NCI-H2227 (cell line): ENCODE measurements around the gene DDX24.
A peak's percentile ranks its signal among the peaks of the same experiment; 100 is the strongest.

ENCODE experiments used
- DNase-seq: peaks from one replicate; lab custom pipeline; 2025; ENCODE audit not compliant: unreplicated experiment; lab: John Stamatoyannopoulos, UW

Gene DDX24

GRCh38 chr14:94080621-94081385 lies at the start of gene DDX24, which contains the start of gene IFI27L1:
DDX24 (minus strand) TSS chr14:94081202; CDS start chr14:94079742, 1,460 bp downstream.
IFI27L1 (plus strand) TSS chr14:94081310; CDS start chr14:94096938, 15,628 bp downstream.
- peak; percentile 95 for DNase-seq

GRCh38 chr14:94129758-94130414 lies 48.9 kb upstream of the DDX24 start:
- peak; percentile 70 for DNase-seq

DNA sequence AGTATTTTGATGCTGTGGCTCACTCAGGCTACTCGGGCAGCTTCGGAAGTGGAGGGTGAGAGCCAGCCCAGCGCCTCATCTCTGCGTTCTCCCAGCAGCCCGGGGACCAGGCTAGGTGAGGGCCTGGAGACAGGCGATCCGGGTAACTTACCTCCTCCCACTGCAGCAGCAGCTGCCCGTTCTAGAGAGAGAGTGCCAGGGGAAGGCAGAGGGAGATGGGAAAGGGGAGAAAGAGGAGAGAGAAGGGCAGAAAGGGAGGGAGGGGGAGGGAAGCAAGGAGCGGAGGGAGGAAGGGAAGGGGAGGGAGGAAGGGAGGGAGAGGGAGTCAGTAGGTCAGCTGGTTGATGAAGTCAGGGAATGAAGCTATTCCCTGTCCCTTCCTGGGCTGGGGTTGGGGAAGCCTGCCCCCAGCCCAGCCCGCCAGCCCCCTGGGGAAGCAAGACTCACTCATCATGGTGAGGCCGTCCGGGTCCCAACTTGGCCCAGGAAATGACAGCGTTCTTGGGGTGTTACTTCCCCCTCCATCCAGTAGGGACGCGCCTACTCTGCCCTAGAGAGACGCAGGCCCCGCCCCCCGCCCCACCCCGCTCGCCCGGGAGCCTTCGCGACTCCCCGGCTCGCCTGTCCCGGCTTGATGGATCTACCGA lies 48.2 kb upstream of the DDX24 start, which contains the start of gene IFI27L2:
TSS of gene IFI27L2 (minus strand) at position 494 of the 647 bp plus-strand sequence. CDS start at position 454, 40 bp downstream.
- peak; percentile 87 for DNase-seq

- no peak for DNase-seq
These were observed 47.3 kb upstream of the DDX24 start for GRCh38 chr14:94128216-94128839.

DNA sequence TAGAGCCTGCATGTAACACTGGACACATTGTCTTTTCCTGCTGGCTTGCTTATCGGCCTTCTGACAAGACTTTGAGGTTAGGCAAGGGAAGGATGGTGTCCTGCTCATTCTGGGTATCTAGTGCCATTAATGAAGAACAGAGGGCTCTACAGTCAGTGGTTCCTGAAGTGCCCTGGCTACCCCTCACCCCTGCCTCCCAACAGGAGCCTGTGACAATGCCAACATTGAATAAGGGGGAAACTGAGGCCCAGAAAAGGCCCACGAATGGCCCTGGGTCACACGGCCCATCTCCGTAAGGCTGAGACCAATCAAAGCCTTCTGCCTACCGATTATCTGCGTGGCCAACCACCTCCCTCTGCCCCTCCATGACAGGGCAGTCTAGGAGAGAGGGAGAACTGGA lies 46.3 kb upstream of the DDX24 start:
- no peak for DNase-seq

GRCh38 chr14:94126800-94127199 lies 45.8 kb upstream of the DDX24 start:
- no peak for DNase-seq

- DNase-seq = no peak
These were observed 45.3 kb upstream of the DDX24 start for GRCh38 chr14:94126419-94126677.

- no peak for DNase-seq
These were observed 44.8 kb upstream of the DDX24 start for GRCh38 chr14:94125659-94126418.

DNA sequence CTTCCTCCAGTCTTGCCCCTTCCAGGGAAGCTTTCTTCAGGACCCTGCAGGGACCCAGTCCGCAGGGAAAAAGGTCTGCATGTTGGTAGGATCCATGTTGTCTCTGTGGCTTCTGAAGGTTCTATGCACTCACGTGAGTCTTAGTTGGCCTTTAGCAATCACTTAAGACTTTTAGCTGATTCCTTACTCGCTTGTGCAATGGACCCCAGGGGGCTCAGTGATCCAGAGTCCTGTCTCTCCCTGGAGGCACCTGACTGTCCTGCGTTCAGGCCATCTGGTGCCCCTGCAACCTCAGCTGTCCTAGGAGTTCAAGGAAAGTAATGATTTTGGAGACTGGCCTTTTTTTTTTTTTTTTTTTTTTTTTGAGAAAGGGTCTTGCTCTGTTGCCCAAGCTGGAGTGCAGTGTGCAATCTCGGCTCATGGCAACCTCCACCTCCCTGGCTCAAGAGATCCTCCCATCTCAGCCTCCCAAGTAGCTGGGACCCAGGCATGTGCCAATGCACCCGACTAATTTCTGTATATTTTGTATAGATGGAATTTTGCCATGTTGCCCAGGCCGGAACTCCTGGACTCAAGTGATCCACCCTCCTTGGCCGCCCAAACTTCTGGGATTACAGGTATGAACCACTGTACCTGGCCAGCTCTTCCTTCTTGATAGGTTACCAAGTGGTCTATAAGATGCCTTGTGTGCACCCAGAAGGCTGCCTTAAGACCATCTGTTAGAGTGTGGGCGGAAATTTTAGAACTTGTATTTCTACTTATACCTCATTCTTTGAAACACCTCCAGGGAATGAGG lies 43.8 kb upstream of the DDX24 start:
- no peak for DNase-seq

DNA sequence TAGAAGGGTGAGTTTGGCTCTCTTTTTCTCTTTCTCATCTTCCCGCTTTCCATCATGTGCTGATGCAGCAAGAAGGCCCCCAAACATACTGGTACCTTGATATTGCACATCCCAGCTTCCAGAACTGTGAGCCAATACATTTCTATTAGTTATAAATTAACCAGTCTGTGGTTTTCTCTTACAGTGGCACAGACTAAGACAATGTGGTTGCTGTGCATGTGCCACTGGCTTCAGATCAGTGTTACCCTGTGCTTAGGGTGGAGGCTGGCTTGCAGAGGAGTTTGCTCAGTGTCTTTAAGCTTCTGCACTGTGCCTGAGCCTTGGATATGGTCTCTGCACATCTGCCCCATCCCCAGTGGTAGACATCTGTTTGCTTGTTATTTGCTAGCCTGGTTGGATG lies 42.9 kb upstream of the DDX24 start:
- DNase-seq = no peak

DNA sequence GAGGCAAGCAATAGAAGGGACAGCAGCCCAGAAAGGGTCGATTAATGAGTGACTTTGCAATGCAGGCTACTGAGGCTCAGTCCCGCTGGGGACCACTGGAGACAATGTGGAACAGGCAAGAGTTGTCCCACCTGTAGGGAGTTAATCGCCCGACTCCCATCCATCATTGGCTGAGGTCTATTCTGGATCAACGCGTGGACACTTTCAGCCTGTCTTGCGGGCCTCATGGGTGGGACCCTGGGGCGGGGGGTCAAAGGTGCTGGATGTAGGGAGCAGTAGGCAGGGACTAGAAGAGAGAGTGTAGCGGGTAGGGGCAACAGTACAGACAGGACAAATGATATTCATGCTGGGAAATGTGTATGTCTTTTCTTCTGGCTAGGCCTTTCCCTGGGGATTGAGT lies 42.3 kb upstream of the DDX24 start:
- no peak for DNase-seq

GRCh38 chr14:94122438-94122837 lies 41.4 kb upstream of the DDX24 start:
- DNase-seq = no peak

DNA sequence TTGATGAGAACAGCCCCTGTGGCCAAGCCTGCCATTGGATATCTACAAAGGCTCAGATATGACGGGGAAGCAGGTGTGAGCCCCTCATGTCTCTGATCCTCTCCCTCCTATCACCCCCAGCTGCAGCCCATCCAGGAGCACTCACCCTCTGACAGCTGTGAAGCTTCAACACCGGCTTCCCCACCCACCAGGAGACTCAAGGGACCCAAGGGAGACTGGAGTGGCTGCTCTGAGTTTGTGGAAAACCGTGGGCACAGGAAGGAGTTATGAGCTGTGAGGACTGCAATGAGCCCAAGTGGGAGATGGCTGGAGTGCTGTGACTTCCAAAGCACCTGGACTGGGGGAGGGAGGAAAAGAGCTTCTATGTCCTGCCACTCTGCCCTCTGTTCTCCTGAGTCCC lies 40.5 kb upstream of the DDX24 start:
- no peak for DNase-seq

- no peak for DNase-seq
These were observed 39.8 kb upstream of the DDX24 start for GRCh38 chr14:94120667-94121340.

- DNase-seq = no peak
These were observed 38.1 kb upstream of the DDX24 start for GRCh38 chr14:94119071-94119470.

GRCh38 chr14:94117856-94118255 lies 36.9 kb upstream of the DDX24 start:
- DNase-seq = no peak

DNA sequence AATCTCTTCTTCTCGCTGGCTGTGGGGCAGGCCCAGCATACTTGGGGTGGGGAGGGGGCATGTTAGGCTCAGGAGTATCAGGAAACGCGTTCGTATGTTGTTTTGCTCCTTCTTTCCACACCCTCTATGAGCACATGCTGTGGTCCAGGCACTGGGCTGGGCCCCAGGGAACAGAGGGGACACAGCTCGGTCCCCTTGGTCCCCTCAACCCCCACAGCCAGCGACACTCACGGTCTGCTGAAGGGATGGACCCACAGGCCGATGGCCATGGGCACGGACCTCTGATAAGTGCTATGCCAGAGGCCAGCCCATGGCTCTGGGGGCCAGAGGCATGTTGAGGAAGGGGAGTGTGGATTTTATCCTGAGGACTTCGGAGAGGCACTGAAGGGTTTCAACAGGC lies 35.7 kb upstream of the DDX24 start:
- DNase-seq = no peak

DNA sequence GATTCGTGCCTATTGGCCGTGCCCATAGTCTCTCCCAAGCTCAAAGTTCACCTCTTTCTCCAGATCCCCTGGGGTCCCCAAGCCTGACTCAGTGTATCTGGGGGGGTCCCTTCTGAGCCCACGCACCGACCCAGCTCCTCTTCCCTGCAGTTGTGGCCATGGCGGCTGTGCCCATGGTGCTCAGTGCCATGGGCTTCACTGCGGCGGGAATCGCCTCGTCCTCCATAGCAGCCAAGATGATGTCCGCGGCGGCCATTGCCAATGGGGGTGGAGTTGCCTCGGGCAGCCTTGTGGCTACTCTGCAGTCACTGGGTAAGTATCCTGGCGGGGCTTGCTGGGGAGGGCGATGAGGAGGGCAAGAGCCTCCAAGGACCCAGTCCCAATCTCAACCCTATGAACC lies 34.6 kb upstream of the DDX24 start:
- DNase-seq = no peak

GRCh38 chr14:94115058-94115591 lies 34.1 kb upstream of the DDX24 start:
- no peak for DNase-seq
